Neural cell (in vitro differentiated cells): Measurements from ENCODE around the gene ADAMTS2. TPM values are rescaled to one million over a fixed set of nuclear protein-coding genes. Genes with fewer than 3 reads are reported as not detected.

Experiments used
- H2AFZ ChIP-seq: fragments of 200-600, 300-800 bp; sonication (generic), shearing (Covaris generic); 2 replicates; pipeline ENCODE4 v1.6.0; 2014; ENCODE audit warnings: low read depth, mild to moderate bottlenecking, antibody characterized with exemption, low read length, moderate library complexity
- H3F3A ChIP-seq: fragments of 200-600 bp; shearing (Covaris generic); 2 replicates; pipeline ENCODE4 v1.6.1; 2016; ENCODE audit warnings: mild to moderate bottlenecking, moderate library complexity, mixed read lengths, antibody characterized with exemption, low read length; ENCODE audit not compliant: insufficient read depth, poor library complexity, severe bottlenecking
- H3K27ac ChIP-seq: fragments of 200-600, 300-800 bp; sonication (generic), shearing (Covaris generic); 2 replicates; pipeline ENCODE4 v1.5.1; 2014; ENCODE audit warnings: mild to moderate bottlenecking, low read length, moderate library complexity
- H3K27me3 ChIP-seq: fragments of 300-800, 200-600 bp; sonication (generic), shearing (Covaris generic); 2 replicates; pipeline ENCODE4 v1.6.0; 2014; ENCODE audit warnings: mild to moderate bottlenecking, low read depth, low read length, moderate library complexity; ENCODE audit not compliant: insufficient read depth
- H3K36me3 ChIP-seq: fragments of 300-800, 200-600 bp; sonication (generic), shearing (Covaris generic); 2 replicates; pipeline ENCODE4 v1.5.1; 2014; ENCODE audit warnings: mild to moderate bottlenecking, antibody characterized with exemption, low read length, moderate library complexity; ENCODE audit not compliant: insufficient read depth
- H3K4me2 ChIP-seq: fragments of 300-800, 200-600 bp; sonication (generic), shearing (Covaris generic); 2 replicates; pipeline ENCODE4 v1.6.0; 2014; ENCODE audit warnings: mild to moderate bottlenecking, low read length
- H3K4me3 ChIP-seq: fragments of 300-800, 200-600 bp; sonication (generic), shearing (Covaris generic); 2 replicates; pipeline ENCODE4 v1.5.1; 2014; ENCODE audit warnings: mild to moderate bottlenecking, low read length, moderate library complexity
- H3K79me2 ChIP-seq: fragments of 200-600 bp; shearing (Covaris generic); replicated peaks from 2 replicates; pipeline ENCODE4 v1.6.0; 2014; ENCODE audit warnings: mild to moderate bottlenecking, low read length, moderate library complexity; ENCODE audit not compliant: insufficient read depth
- H3K9ac ChIP-seq: fragments of 300-800, 200-600 bp; sonication (generic), shearing (Covaris generic); 2 replicates; pipeline ENCODE4 v1.6.1; 2016; ENCODE audit warnings: mild to moderate bottlenecking, low read length, mixed read lengths
- H3K9me2 ChIP-seq: fragments of 200-600 bp; shearing (Covaris generic); 2 replicates; pipeline ENCODE4 v1.6.1; 2016; ENCODE audit warnings: mild to moderate bottlenecking, low read length, mixed read lengths; ENCODE audit not compliant: insufficient read depth
- H3K9me3 ChIP-seq: fragments of 200-600, 300-800 bp; sonication (generic), shearing (Covaris generic); 2 replicates; pipeline ENCODE4 v1.6.1; 2016; ENCODE audit warnings: mild to moderate bottlenecking, mixed run types, low read length, moderate library complexity, mixed read lengths
- H4K20me1 ChIP-seq: fragments of 200-600 bp; shearing (Covaris generic); 2 replicates; pipeline ENCODE4 v1.6.1; 2016; ENCODE audit warnings: mild to moderate bottlenecking, mixed run types; ENCODE audit not compliant: insufficient read depth
- CTCF ChIP-seq: fragments of 450-650 bp; IDR thresholded peaks from 2 replicates; pipeline ENCODE4 v1.5.1; 2014; ENCODE audit warnings: antibody characterized with exemption, mild to moderate bottlenecking, moderate library complexity; ENCODE audit not compliant: poor library complexity, severe bottlenecking
- EP300 ChIP-seq: fragments of 450-650 bp; conservative IDR thresholded peaks from 2 replicates; pipeline ENCODE4 v1.6.1; 2014; ENCODE audit warnings: antibody characterized with exemption, mild to moderate bottlenecking, moderate library complexity; ENCODE audit not compliant: poor library complexity, severe bottlenecking
- EZH2 ChIP-seq: fragments of 200-600, 300-800 bp; shearing (Covaris generic), sonication (generic); IDR thresholded peaks from 2 replicates; pipeline ENCODE4 v1.6.1; 2014; ENCODE audit warnings: antibody characterized with exemption, low read length, borderline replicate concordance, mild to moderate bottlenecking; ENCODE audit not compliant: insufficient read depth, poor library complexity, severe bottlenecking
- MXI1 ChIP-seq: fragments of 450-650 bp; conservative IDR thresholded peaks from 2 replicates; pipeline ENCODE4 v1.6.1; 2014; ENCODE audit warnings: antibody characterized with exemption, mild to moderate bottlenecking; ENCODE audit not compliant: poor library complexity, severe bottlenecking
- POLR2AphosphoS5 ChIP-seq: IDR thresholded peaks from 2 replicates; pipeline ENCODE4 v1.6.1; 2012
- RAD21 ChIP-seq: fragments of 450-650 bp; conservative IDR thresholded peaks from 2 replicates; pipeline ENCODE4 v1.6.1; 2014; ENCODE audit warnings: antibody characterized with exemption, mild to moderate bottlenecking, moderate library complexity
- REST ChIP-seq: IDR thresholded peaks from 2 replicates; pipeline ENCODE4 v1.6.1; 2012; ENCODE audit warnings: borderline replicate concordance
- SMC3 ChIP-seq: fragments of 450-650 bp; conservative IDR thresholded peaks from 2 replicates; pipeline ENCODE4 v1.6.1; 2014; ENCODE audit warnings: antibody characterized with exemption, mild to moderate bottlenecking, moderate library complexity; ENCODE audit not compliant: poor library complexity
- TAF1 ChIP-seq: IDR thresholded peaks from 2 replicates; pipeline ENCODE4 v1.6.1; 2012; ENCODE audit warnings: low read depth
- polyA plus RNA-seq: library from polyadenylated mRNA; depleted of rRNA; stranded (reverse); fragments of >200 nt; gene quantifications from 2 replicates; pipeline ENCODE4 v1.2.3, GENCODE V29; 2014

The ADAMTS2 gene
- polyA plus RNA-seq, 1 donor from 2014 or later, result 0.61 TPM

GRCh38 chr5:179373101-179373934 lies 28.1 kb upstream of the ADAMTS2 start:
- no peak overlapping the region for H3K9ac ChIP-seq
- H3K9me2 ChIP-seq, result no peaks in the 10 kb centered on the region
- no peaks in the 10 kb centered on the region for H3K27me3 ChIP-seq
- H2AFZ ChIP-seq, result no peak overlapping the region
- no peaks in the 10 kb centered on the region for H3K79me2 ChIP-seq
- H4K20me1 ChIP-seq, result no peaks in the 10 kb centered on the region
- no peak overlapping the region for H3K4me2 ChIP-seq
- H3K36me3 ChIP-seq, result no peaks in the 10 kb centered on the region
- no peaks in the 10 kb centered on the region for H3F3A ChIP-seq
- H3K4me3 ChIP-seq, result no peak overlapping the region
- no peak overlapping the region for H3K27ac ChIP-seq
- H3K9me3 ChIP-seq, result no peaks in the 10 kb centered on the region
- TF ChIP-seq SMC3 (no peak), MXI1 (no peak), POLR2AphosphoS5 (no peak), EP300 (no peak), CTCF (no peak), REST (no peak), TAF1 (no peak), EZH2 (no peak), RAD21 (no peak)

- Histone ChIP-seq H3K9me3 (no peaks in the 10 kb centered on the region), H3K4me3 (no peak overlapping the region), H3K79me2 (no peaks in the 10 kb centered on the region), H3F3A (no peaks in the 10 kb centered on the region), H3K36me3 (no peaks in the 10 kb centered on the region), H4K20me1 (no peaks in the 10 kb centered on the region), H3K4me2 (no peak overlapping the region), H3K9me2 (no peaks in the 10 kb centered on the region), H3K9ac (no peak overlapping the region), H3K27ac (no peak overlapping the region), H3K27me3 (no peaks in the 10 kb centered on the region), H2AFZ (no peak overlapping the region)
- TF ChIP-seq RAD21, result no peak
- no peak for TF ChIP-seq CTCF
- no peak for TF ChIP-seq EZH2
- TF ChIP-seq MXI1, result no peak
- TF ChIP-seq REST, result no peak
- TF ChIP-seq POLR2AphosphoS5, result no peak
- no peak for TF ChIP-seq TAF1
- no peak for TF ChIP-seq EP300
- TF ChIP-seq SMC3, result no peak
Observed at GRCh38 chr5:179371681-179372680, 26.7 kb upstream of the ADAMTS2 start.
